ENCODE measurements around the gene FLT1. TPM values are rescaled to one million over a fixed set of nuclear protein-coding genes. Genes with fewer than 3 reads are reported as not detected.

Gene FLT1
- total RNA-seq, 1 donor from 2014 or later, result 0.60 TPM

DNA sequence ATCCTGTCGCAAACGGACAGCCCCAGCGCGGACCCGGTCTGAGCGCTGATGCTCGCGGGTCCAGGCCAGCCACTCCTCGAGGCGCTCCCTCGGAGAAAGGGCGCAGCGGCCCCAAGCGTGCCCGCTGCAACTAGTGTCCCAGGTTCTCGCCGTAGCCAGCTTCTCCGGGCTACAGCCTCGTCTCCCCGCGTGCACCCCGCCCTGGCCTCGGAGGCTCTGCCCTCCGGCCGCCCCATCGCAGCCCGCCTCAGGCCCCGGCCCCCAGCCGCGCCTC lies 487 bp downstream of the FLT1 start:
- Mint-ChIP-seq H3K4me1 (ENCODE audit: low read depth) (peaks cover 11% of the 10 kb centered on the region), H3K36me3 (ENCODE audit: low read depth) (no peaks in the 10 kb centered on the region), H3K27me3 (ENCODE audit: low read depth) (peaks cover 41% of the 10 kb centered on the region), H3K27ac (ENCODE audit: unreplicated experiment) (no peak overlapping the region), H3K9me3 (ENCODE audit: low read depth) (no peaks in the 10 kb centered on the region), H3K4me3 (ENCODE audit: unreplicated experiment) (peak overlapping the region; percentile 49)
- TF ChIP-seq, protein P1, sequence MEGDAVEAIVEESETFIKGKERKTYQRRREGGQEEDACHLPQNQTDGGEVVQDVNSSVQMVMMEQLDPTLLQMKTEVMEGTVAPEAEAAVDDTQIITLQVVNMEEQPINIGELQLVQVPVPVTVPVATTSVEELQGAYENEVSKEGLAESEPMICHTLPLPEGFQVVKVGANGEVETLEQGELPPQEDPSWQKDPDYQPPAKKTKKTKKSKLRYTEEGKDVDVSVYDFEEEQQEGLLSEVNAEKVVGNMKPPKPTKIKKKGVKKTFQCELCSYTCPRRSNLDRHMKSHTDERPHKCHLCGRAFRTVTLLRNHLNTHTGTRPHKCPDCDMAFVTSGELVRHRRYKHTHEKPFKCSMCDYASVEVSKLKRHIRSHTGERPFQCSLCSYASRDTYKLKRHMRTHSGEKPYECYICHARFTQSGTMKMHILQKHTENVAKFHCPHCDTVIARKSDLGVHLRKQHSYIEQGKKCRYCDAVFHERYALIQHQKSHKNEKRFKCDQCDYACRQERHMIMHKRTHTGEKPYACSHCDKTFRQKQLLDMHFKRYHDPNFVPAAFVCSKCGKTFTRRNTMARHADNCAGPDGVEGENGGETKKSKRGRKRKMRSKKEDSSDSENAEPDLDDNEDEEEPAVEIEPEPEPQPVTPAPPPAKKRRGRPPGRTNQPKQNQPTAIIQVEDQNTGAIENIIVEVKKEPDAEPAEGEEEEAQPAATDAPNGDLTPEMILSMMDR (IDR thresholded peaks at IDR 0.05), result peak; percentile 19
- DNase-seq (ENCODE audit: low spot score), result no peak

DNA sequence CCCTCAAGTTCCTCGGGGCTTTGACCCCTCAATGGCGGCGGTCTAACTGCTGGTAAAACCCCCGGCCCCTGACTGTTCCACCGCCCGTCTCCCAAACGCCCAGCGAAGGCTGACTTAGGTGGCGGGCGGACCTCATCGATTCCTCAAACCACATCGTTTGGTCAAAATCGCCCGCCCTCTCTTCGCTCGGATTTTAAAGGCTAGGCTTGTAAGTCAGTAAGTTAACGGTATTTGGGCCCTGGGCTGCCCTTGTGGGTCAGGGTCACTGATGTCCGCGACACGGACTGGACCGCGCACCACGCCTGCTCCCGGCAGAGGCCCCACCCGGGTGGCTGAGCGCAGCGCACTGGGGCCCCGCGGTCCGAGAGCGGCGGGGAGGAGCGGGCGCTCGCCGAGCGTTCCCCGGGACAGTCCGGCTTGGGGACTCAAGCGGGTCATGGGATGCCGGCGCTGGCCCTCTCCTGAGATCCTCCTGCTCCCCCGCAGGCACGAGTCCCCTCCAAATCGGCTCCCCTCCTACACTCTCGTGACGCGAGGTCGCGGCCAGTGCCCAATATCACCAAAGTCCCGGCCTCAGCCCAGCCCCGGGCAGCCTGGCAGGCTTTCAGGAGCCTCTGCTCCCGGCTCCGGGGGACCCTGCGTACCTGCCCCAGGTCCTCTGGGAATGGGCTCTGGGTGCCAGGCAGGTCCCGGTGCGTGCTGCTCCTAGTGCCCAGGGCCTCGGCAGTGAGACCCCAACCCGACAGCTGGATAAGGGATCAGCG lies 1.0 kb downstream of the FLT1 start:
- H3K9me3 Mint-ChIP-seq (ENCODE audit: low read depth), result no peaks in the 10 kb centered on the region
- H3K4me1 Mint-ChIP-seq (ENCODE audit: low read depth), result peaks cover 11% of the 10 kb centered on the region
- DNase-seq (ENCODE audit: low spot score), result no peak
- H3K27me3 Mint-ChIP-seq (ENCODE audit: low read depth), result peaks cover 44% of the 10 kb centered on the region
- no peaks in the 10 kb centered on the region for H3K36me3 Mint-ChIP-seq (ENCODE audit: low read depth)
- TF ChIP-seq, protein P1 (IDR thresholded peaks at IDR 0.05), result no peak
- H3K4me3 Mint-ChIP-seq (ENCODE audit: unreplicated experiment), result peak overlapping the region; percentile 49
- no peak overlapping the region for H3K27ac Mint-ChIP-seq (ENCODE audit: unreplicated experiment)

DNA sequence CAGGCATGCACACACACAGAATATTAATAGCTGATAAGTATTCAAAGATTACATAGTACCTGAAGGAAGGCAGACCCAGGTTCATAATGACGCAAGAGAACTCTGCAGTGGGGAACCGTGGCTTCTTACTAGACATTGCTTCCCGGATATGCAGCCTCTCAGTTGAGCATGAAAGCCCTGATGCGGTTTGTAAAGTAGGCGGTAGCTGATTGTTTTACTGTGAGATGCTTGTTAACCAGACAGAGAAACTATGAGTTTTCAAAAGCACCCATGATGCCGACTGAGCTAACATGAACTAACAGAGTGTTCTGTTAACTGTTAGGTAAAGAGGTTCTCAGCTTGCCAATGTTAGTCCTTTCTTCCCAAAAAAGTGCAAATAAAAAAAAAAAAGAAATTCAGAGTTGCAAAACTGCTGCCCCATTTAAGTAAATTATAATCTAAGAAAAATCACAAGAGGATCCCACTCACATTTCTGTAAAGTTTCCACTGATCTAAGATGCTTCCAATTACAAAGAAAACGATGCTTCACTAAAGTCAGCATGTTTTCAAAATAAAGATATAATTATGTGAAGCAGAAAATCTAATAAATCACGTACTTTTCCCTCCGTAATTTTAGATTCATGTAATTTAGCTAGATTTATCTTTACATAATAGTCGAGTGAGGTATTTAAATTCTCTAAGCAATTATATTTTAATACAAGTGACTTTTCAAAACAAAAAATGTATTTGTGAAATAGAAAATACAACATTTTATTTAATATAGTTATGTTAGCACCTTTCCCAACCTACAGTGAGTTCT lies 2.2 kb downstream of the FLT1 start:
- Mint-ChIP-seq H3K36me3 (ENCODE audit: low read depth) (no peaks in the 10 kb centered on the region), H3K27me3 (ENCODE audit: low read depth) (peaks cover 44% of the 10 kb centered on the region), H3K4me1 (ENCODE audit: low read depth) (peaks cover 11% of the 10 kb centered on the region)

DNA sequence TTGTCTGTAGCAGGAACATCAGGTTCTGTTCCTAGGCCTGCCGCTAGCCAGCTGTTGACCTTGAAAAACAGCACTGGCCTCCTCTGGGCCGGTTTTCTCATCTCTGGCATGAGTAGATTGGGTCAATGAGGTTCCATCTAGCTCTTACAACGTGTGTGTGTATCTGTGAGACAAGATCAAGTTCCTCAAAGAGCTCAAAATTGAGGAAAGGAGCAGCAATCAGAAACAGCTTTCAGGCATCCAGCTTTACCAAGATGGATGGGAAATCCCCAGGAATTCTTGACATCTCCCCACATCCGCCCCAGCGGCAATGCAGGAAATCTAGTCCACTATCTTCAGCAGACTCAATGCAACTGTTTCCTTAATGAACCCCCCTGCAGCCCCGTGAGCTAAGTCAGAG lies 4.9 kb downstream of the FLT1 start:
- H3K27me3 Mint-ChIP-seq (ENCODE audit: low read depth), result peaks cover 29% of the 10 kb centered on the region

More for the DNA sequence above, 2.2 kb downstream of the FLT1 start:
- TF ChIP-seq, protein P1 (IDR thresholded peaks at IDR 0.05), result no peak
- no peak for DNase-seq (ENCODE audit: low spot score)
- Mint-ChIP-seq H3K27ac (ENCODE audit: unreplicated experiment) (no peak overlapping the region), H3K4me3 (ENCODE audit: unreplicated experiment) (peak overlapping the region; percentile 48), H3K9me3 (ENCODE audit: low read depth) (no peaks in the 10 kb centered on the region)

DNA sequence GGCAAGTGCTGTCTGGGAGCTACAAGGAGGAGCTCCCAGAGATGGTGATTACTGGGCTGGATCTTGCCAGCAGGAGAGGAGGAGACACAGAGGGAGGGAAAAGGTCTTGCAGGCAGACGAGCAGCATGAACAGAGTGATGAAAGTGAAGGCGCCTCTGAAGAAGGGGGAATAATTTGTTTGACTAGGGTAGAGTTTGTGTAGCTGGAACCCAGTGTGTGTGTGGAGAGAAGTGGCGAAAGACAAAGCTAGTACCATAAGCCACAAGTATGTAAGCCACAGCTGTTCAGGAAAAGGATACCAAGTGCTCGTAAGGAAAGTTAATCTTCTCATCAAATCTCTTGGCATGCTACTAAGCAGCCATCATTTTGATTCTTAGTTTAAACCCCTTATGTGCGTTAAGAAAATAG lies 5.4 kb downstream of the FLT1 start:
- no peaks in the 10 kb centered on the region for H3K9me3 Mint-ChIP-seq (ENCODE audit: low read depth)
- no peak for DNase-seq (ENCODE audit: low spot score)
- H3K27ac Mint-ChIP-seq (ENCODE audit: unreplicated experiment), result no peak overlapping the region
- H3K4me3 Mint-ChIP-seq (ENCODE audit: unreplicated experiment), result no peak overlapping the region
- peaks cover 29% of the 10 kb centered on the region for H3K27me3 Mint-ChIP-seq (ENCODE audit: low read depth)
- no peaks in the 10 kb centered on the region for H3K36me3 Mint-ChIP-seq (ENCODE audit: low read depth)
- TF ChIP-seq, protein P1 (IDR thresholded peaks at IDR 0.05), result no peak
- H3K4me1 Mint-ChIP-seq (ENCODE audit: low read depth), result peaks cover 3% of the 10 kb centered on the region

More for the DNA sequence above, 4.9 kb downstream of the FLT1 start:
- Mint-ChIP-seq H3K36me3 (ENCODE audit: low read depth) (no peaks in the 10 kb centered on the region), H3K9me3 (ENCODE audit: low read depth) (no peaks in the 10 kb centered on the region), H3K27ac (ENCODE audit: unreplicated experiment) (no peak overlapping the region), H3K4me1 (ENCODE audit: low read depth) (peaks cover 3% of the 10 kb centered on the region), H3K4me3 (ENCODE audit: unreplicated experiment) (no peak overlapping the region)
- DNase-seq (ENCODE audit: low spot score), result no peak
- TF ChIP-seq, protein P1 (IDR thresholded peaks at IDR 0.05), result no peak

All from chondrocyte (in vitro differentiated cells).